Sciatic nerve (tissue), 2 donors: ENCODE results near the gene ENOX1. TPM values are rescaled to one million over a fixed set of nuclear protein-coding genes. Genes with fewer than 3 reads are reported as not detected.
"Not testable (repeated sequence)": the region's sequence is repeated elsewhere in the genome, so short reads cannot be mapped to it uniquely, and the experiment has no call there.

Experiments used
- ATAC-seq: fragments of 200-7000 bp; cut with Tn5 transposase; one replicate; pipeline ENCODE4 v1.9.1; 2020; ENCODE audit warnings: mild to moderate bottlenecking, moderate library complexity
- DNase-seq: peaks from one replicate; pipeline ENCODE4 v3.0.0-alpha.2; 2020; ENCODE audit warnings: low spot score
- intact Hi-C: fragments of 100-400 bp; cut with DNase I; formaldehyde crosslinking; loops from one replicate; pipeline ENCODE4 v1.14.2; 2022
- total RNA-seq: library from RNA; stranded (reverse); fragmentation: NEBNext Ultra II Directional; extraction: Animal tissue kit (Norgen Biotek cat#: 25700); gene quantifications from one replicate; pipeline ENCODE4 v1.2.1, GENCODE V29; 2021
- donor health status: DM: no; HTN: no; CAD: no.
- donor health status: DM: no; HTN: no; CAD: no.

ENOX1 gene
- total RNA-seq, 1 donor from 2014 or later = 4.3 TPM

DNA sequence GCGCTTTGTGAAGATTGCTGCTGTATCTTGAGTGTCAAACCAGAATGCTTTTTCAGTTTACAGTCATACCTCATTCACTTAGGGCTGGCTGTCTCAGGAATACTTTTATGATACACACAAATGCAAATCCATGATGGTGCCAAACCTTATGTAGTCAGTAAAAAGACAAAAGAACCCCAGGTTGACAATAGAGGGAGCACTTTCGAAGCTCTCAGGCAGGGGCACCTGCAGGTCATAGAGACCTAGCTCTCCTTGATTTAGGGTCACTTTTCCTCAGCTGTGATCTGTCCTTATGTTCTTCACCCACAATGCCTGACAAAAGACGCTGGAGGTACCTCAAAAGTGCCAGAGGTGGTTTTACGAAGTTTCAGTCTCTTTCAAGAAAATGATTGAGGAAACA is 591.2 kb downstream of the ENOX1 start:
- DNase-seq (no peak), ATAC-seq (no peak)
- intact Hi-C loops = no loop called here

DNA sequence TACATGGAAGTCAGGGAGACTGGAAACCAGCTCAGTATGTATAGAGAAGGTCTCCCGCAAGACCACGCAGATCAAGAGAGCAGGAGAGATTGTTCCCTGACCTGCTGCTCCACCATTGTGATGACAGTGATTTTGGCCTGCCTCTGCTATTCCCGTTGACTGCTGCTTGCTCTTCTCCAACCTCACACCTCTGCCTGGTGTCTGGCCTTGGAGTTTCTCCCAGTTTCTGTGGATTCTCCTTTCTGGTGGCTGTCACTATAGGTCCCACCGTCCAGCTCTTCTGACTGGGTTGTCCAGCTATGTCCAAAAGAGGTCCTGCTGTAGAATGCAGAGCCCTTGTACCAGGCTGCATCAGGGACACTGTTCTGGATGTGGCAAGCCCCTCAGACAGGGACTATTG is 591.7 kb downstream of the ENOX1 start:
- ATAC-seq = no peak
- no peak for DNase-seq
- intact Hi-C loops = no loop called here

DNA sequence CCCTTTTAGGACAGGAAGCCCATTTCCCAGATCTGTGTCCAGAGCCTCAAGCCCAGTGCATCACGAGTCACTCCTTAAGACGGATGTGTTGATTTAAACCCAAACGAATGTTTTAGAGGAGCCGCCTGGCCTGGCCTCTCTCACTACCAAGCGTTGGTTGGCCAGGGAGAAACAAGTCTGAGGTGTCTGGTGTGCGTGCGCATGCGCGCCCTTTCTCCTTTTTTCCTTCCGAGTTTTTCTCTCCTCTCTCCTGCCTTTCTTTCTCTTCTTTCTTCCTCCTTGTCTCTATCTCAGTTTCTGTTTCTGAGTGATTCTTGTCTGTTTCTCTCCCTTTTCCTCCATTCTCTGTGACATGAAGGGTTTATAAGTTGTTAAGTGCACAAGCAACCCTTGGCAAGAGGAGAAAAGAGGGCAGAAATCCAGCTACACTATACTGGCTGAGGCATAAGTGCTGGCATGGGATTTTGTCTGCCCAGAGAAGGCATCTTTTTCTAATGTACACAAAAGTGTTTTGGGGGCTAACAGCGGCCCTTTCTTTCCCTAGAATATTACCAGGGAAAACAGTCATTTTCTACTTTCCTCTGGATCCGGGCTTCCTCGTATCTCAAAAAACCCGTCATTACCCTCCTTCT is 592.9 kb downstream of the ENOX1 start:
- intact Hi-C loops = no loop called here
- no peak for DNase-seq
- ATAC-seq = no peak

DNA sequence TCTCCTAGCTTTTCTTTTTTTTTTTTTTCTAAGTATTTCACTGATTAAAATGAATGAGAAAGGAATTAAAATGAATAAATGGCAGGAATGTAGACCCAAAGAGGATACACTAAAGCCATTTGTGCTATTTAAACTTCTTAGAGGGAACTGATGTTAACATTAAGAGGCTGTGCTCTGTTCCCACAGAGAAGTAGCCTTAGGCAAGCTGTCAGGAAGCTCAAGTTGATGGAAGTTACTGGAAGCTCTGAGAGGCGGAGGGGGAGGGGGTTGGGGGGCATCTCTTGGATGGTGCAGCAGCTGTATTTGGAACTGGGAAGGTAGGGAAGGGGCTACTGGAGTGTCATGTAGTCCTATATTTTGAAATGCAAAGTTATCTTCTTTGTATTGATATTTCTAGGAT is 595.2 kb downstream of the ENOX1 start:
- DNase-seq (no peak), ATAC-seq (no peak)
- intact Hi-C loops = no loop called here

DNA sequence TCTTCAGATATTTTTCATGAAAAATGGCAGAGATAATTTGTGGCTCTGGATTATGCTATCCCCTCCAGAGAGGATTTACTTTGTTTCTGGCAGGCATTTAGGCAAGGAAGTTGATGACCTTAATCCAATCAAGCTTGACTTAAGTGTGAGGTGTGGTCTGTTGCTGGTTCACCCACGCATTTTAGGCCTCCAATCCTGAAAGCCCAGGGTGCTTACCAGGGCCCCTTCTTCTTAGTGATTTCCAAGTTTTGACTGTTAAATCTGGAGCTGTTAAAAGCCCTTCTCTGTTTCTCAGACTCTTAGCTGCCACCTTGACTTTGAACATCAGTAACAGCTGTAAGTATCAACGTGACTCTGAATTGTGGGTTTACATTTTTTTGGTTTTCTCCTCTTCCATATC is 601.5 kb downstream of the ENOX1 start:
- ATAC-seq (no peak), DNase-seq (no peak)
- intact Hi-C loops = no loop called here

DNA sequence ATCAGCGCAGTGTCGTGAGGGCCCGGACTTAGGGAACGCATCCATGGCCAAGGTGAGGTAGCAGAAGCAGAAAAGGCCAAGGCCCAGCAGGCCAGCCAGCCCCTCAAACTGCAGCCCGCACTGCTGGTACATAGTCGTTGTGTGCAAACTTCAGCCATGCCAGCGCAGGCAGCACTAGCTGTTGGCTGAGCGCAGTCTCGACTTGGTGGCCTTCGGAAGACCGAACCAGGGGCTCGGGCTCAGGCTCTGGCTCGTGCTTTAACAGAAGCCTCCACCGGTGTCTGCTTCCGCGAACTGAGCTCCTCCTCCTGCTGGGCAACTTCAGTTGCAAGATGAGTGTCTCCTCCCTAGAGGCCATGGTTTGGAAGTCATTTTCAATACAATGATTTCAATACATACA is 605.9 kb downstream of the ENOX1 start:
- DNase-seq (no peak), ATAC-seq (no peak)
- intact Hi-C loops = no loop called here

DNA sequence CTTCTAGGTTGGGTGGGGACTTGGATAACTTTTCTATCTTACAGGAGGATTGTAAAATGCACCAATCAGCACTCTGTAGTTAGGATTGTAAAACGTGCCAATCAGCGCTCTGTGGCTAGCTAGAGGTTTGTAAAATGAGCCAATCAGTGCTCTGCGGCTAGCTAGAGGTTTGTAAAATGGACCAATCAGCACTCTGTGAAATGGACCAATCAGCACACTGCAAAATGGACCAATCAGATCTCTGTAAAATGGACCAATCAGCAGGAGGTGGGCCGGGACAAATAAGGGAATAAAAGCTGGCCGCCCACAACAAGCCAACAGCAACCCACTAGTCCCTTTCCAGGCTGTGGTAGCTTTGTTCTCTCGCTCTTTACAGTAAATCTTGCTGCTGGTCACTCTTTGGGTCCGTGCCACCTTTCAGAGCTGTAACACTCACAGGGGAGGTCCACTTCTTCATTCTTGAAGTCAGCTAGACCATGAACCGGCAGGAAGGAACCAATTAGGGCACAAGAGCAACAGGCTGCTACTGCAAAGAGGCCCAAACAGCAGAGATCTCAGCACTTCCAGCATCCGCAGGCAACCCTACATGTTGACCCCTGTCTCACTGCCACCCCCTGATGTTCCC is 606.6 kb downstream of the ENOX1 start:
- no peak for ATAC-seq
- intact Hi-C loops = no loop called here
- no peak for DNase-seq

DNA sequence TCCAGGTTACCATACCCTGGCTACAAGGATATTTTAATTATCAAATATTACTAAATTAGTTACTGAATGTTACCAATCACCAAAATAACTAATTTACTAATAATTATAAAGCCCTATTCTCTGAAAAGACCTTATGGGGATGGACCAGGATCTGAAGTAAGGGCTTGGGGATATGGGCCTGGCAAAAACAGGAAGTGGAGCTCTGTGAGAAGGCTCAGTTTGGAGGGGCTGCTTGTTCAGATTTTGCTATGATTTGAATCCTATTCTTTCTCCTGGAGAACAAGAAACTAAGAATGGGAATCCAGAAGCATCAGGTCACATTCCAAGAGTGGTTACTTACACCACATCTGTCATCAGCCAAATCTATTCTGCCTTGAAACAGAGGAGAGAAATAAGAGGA is 615.3 kb downstream of the ENOX1 start:
- no peak for ATAC-seq
- intact Hi-C loops = no loop called here
- DNase-seq = no peak

DNA sequence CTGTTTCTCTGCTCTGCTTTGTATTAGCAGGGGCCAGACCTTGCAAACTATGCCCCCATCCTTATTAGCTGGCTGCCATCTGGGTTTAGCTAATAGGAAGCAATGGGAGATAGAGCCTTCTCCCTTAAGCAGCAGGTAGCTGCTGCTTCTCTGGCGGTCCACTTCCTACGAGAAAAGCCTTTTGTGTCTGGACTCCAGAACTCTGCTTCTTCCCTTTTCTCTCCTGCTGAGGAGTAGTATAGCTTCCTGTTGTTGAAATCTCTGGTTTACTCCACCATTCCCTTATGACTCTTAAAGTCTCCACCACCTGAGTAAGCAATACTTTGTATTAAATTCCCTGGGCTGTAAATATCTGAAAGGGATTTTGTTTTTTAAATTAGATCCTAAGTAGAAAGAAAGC is 616.3 kb downstream of the ENOX1 start:
- intact Hi-C loops = no loop called here
- ATAC-seq = no peak
- no peak for DNase-seq

DNA sequence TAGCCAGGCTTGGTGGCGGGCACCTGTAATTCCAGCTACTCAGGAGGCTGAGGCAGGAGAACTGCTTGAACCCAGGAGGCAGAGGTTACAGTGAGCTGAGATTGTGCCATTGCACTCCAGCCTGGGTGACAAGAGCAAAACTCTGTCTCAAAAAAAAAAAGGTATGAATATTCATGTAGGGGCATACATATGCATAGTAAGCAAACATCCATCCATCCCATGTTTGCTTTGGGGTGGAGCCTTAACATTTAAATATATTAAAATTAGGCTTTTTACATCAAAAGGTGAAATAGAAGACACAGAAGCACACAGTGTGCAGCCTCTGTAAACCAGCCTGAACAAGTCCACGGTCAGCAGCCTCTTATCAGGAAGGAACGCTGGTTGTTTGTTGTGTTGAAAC is 618.3 kb downstream of the ENOX1 start:
- DNase-seq, ATAC-seq, intact Hi-C loops: not testable (repeated sequence)

DNA sequence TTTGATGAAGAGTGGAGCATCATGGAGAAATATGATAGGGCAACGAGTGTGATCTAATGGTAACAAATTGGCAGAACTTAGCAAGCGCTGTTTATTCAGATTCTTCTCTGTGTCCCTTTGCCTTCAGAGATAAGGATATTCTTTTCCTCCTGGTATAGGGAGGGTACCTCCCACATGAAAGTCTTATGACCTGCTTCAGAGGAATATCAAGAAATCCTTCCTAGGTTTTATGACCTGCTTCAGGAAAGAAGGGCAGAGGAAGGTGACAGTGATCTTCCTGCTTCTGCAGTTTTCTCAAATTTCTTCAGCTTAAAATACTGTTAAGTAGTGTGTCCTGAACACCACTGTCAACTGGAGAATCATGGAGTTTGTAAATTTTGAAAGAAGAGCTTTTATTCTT is 619.0 kb downstream of the ENOX1 start:
- DNase-seq (no peak), ATAC-seq (no peak)
- intact Hi-C loops = no loop called here

DNA sequence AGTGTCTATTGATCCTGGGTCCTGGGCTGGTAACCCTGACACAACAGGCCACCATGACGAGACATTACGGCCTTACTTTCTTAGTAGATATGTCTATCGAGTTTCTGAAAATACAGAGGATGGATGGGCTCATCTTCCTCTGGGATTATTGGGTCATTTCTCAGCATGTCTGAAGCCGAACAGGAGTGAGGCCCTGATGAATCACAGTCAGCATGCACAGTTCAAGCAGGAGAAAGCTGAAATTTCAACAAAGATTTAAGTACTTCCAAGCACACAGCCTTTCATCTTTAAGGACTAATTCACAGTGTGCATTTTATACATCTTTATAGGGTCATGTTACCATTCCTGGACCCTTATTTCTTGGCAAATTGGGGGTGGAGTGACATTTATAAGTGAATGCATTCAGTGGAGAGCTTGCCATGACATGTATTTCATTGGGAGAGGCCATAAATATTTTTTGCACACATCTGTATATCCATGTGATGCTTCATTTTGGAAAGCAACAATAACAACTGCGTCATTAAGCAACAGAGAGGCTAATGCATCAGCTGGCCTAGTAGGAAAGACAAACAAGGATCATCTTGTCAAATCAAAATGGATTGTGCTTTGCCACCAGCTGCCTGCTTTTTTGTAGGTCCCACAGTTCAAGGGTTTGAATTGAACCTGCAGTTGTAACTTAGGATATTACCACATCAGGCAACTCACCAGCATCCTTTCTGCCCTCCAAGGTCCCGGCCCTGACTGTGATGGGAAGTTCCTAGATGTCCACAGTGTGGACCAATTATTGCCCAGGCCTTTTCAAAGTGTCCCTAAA is 619.9 kb downstream of the ENOX1 start:
- DNase-seq (no peak), ATAC-seq (no peak)
- intact Hi-C loops = no loop called here

Other genes starting within 250 kb of the ENOX1 start
- gene CCDC122, start 92.8 kb upstream of the ENOX1 start, total RNA-seq = 5.2 TPM
- gene LACC1, start 92.9 kb upstream of the ENOX1 start, total RNA-seq = 6.4 TPM